ENCODE data around the gene ISG20.
A peak's percentile ranks its signal among the peaks of the same experiment; 100 is the strongest.

DNA sequence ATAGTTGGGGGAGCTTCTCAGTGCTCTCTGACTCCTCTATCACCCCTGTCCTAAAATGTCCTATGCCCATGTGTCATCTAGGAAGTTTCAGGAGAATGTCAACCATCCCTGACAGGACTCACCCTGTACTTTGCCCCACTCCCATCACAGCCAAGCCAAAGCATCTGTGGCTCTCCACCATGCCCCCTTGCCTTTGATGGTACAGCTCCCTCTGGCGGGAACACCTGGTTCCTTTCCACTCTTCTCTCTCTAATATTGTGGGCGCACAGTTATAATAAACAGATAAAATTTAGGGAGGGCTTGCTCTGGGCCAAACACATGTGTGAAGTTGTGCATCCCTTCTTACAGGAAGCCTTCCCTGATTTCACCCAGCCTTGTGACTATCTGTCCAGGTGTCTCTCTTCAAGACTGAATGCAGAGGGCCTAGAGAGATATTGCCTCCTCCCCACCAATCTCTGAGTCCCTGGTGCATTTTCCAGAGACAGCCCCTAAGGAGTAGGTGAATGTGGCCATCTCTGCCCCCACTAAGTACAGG is 62.8 kb downstream of the ISG20 start:
- TF ChIP-seq NFIC (IDR thresholded peaks at IDR 0.05) = no peak
- no peak for TF ChIP-seq YY1 (IDR thresholded peaks at IDR 0.05; ENCODE audit: low read depth)
- TF ChIP-seq EGR1 (IDR thresholded peaks at IDR 0.05) = no peak
- peak; percentile 52 for TF ChIP-seq RAD21 (IDR thresholded peaks at IDR 0.05; ENCODE audit: low read depth)
- TF ChIP-seq, protein P1, sequence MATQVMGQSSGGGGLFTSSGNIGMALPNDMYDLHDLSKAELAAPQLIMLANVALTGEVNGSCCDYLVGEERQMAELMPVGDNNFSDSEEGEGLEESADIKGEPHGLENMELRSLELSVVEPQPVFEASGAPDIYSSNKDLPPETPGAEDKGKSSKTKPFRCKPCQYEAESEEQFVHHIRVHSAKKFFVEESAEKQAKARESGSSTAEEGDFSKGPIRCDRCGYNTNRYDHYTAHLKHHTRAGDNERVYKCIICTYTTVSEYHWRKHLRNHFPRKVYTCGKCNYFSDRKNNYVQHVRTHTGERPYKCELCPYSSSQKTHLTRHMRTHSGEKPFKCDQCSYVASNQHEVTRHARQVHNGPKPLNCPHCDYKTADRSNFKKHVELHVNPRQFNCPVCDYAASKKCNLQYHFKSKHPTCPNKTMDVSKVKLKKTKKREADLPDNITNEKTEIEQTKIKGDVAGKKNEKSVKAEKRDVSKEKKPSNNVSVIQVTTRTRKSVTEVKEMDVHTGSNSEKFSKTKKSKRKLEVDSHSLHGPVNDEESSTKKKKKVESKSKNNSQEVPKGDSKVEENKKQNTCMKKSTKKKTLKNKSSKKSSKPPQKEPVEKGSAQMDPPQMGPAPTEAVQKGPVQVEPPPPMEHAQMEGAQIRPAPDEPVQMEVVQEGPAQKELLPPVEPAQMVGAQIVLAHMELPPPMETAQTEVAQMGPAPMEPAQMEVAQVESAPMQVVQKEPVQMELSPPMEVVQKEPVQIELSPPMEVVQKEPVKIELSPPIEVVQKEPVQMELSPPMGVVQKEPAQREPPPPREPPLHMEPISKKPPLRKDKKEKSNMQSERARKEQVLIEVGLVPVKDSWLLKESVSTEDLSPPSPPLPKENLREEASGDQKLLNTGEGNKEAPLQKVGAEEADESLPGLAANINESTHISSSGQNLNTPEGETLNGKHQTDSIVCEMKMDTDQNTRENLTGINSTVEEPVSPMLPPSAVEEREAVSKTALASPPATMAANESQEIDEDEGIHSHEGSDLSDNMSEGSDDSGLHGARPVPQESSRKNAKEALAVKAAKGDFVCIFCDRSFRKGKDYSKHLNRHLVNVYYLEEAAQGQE (IDR thresholded peaks at IDR 0.05; ENCODE audit: low read depth) = no peak
- no peak for TF ChIP-seq TAF1 (IDR thresholded peaks at IDR 0.05; ENCODE audit: low read depth)
- TF ChIP-seq, protein P2, sequence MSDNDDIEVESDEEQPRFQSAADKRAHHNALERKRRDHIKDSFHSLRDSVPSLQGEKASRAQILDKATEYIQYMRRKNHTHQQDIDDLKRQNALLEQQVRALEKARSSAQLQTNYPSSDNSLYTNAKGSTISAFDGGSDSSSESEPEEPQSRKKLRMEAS (IDR thresholded peaks at IDR 0.05) = no peak
- no peak for TF ChIP-seq TEAD4 (IDR thresholded peaks at IDR 0.05)
- TF ChIP-seq CEBPB (IDR thresholded peaks at IDR 0.05) = no peak
- TF ChIP-seq CREB1 (IDR thresholded peaks at IDR 0.05; ENCODE audit: low read depth) = no peak
- no peak for TF ChIP-seq FOXM1 (IDR thresholded peaks at IDR 0.05; ENCODE audit: borderline replicate concordance, low read depth)
- no peak for TF ChIP-seq ZBTB7A (IDR thresholded peaks at IDR 0.05; ENCODE audit: low read depth)

Data from Ishikawa (cell line).